PC-9 (cell line): ENCODE results near the gene MED20. TPM values are rescaled to one million over a fixed set of nuclear protein-coding genes. Genes with fewer than 3 reads are reported as not detected.

Source experiments
- BruUV-seq: library from RNA; stranded (reverse); fragments of 400-500 nt; replicated peaks from 2 replicates; lab custom pipeline; 2021; lab: Mats Ljungman, UMichigan
- CTCF ChIA-PET: fragments of 300-600 bp; sonication (Branson Sonifier 250); formaldehyde crosslinking; loops from one replicate; lab custom pipeline; 2022; ENCODE audit warnings: antibody characterized with exemption; lab: Charles Lee
- POLR2A ChIA-PET: fragments of 300-600 bp; sonication (Branson Sonifier 250); formaldehyde crosslinking; loops from one replicate; lab custom pipeline; 2022; ENCODE audit warnings: antibody characterized with exemption; ENCODE audit not compliant: unreplicated experiment; lab: Charles Lee
- DNase-seq, 2 experiments: peaks; one replicate each; pipeline versions ENCODE4 v3.0.0 to v3.0.0-alpha.2; 2015 to 2022; ENCODE audit warnings: mixed read lengths in 1 of 2
- H2AFZ ChIP-seq: fragments of 200-600 bp; sonication (generic); 2 replicates; pipeline ENCODE4 v1.8.1; 2017; ENCODE audit warnings: antibody characterized with exemption
- H3F3A ChIP-seq: fragments of 200-600 bp; sonication (generic); 2 replicates; pipeline ENCODE4 v1.8.1; 2017; ENCODE audit warnings: antibody characterized with exemption, mild to moderate bottlenecking, low read depth; ENCODE audit not compliant: insufficient read depth
- H3K27ac ChIP-seq: fragments of 200-600 bp; sonication (generic); 2 replicates; pipeline ENCODE4 v1.6.1; 2016; ENCODE audit warnings: mixed run types
- H3K27me3 ChIP-seq: fragments of 200-600 bp; sonication (generic); 2 replicates; pipeline ENCODE4 v1.6.1; 2016; ENCODE audit warnings: low read depth, mixed run types; ENCODE audit not compliant: insufficient read depth
- H3K36me3 ChIP-seq: fragments of 200-600 bp; sonication (generic); 2 replicates; pipeline ENCODE4 v1.6.1; 2016; ENCODE audit warnings: low read depth, mixed run types
- H3K4me1 ChIP-seq: fragments of 200-600 bp; sonication (generic); replicated peaks from 2 replicates; pipeline ENCODE4 v1.6.1; 2016; ENCODE audit warnings: mixed run types; ENCODE audit not compliant: insufficient read depth
- H3K4me2 ChIP-seq: fragments of 200-600 bp; sonication (generic); 2 replicates; pipeline ENCODE4 v1.6.1; 2017; ENCODE audit warnings: mixed run types
- H3K4me3 ChIP-seq: fragments of 200-600 bp; sonication (generic); 2 replicates; pipeline ENCODE4 v1.6.1; 2016; ENCODE audit warnings: mixed run types
- H3K79me2 ChIP-seq: fragments of 200-600 bp; sonication (generic); 2 replicates; pipeline ENCODE4 v1.6.1; 2017; ENCODE audit warnings: low read depth, mixed run types
- H3K9me2 ChIP-seq: fragments of 200-600 bp; sonication (generic); 2 replicates; pipeline ENCODE4 v1.8.1; 2017; ENCODE audit warnings: mild to moderate bottlenecking; ENCODE audit not compliant: insufficient read depth
- H3K9me3 ChIP-seq: fragments of 200-600 bp; sonication (generic); 2 replicates; pipeline ENCODE4 v1.8.1; 2016; ENCODE audit warnings: low read depth; ENCODE audit not compliant: insufficient read depth
- H4K20me1 ChIP-seq: fragments of 200-600 bp; sonication (generic); 2 replicates; pipeline ENCODE4 v1.8.1; 2017; ENCODE audit not compliant: insufficient read depth
- CTCF ChIP-seq: fragments of 200-600 bp; sonication (generic); conservative IDR thresholded peaks from 2 replicates; pipeline ENCODE4 v1.6.1; 2017; ENCODE audit warnings: mixed run types, antibody characterized with exemption, mild to moderate bottlenecking, moderate library complexity
- EZH2 ChIP-seq: fragments of 200-600 bp; sonication (generic); IDR thresholded peaks from 2 replicates; pipeline ENCODE4 v1.8.0; 2017; ENCODE audit warnings: antibody characterized with exemption, low read depth
- intact Hi-C: fragments of 100-400 bp; cut with micrococcal nuclease; formaldehyde crosslinking; loops from one replicate; pipeline ENCODE4 v1.10.0; 2022; ENCODE audit not compliant: unreplicated experiment
- total RNA-seq: library from RNA; stranded (reverse); gene quantifications from 2 replicates; pipeline ENCODE4 v1.2.3, GENCODE V29; 2021

Gene MED20
- total RNA-seq, 1 experiment from 2014 or later = 45.8 TPM

- BruUV-seq = no TSS peak
- ChIA-PET CTCF (interaction anchor here (0.6 to 1.1 kb wide), 4 partner anchors 20 to 339 kb away, joined by 3 to 5 read pairs (median 4); no protein-coding TSS in a partner anchor), POLR2A (interaction anchor here (0.5 to 0.7 kb wide), 4 partner anchors 87 to 177 kb away, joined by 3 to 19 read pairs (median 10); no protein-coding TSS in a partner anchor)
- H3K79me2 ChIP-seq = peaks cover 15% of the 10 kb centered on the region
- H3K4me1 ChIP-seq = peaks cover 27% of the 10 kb centered on the region
- intact Hi-C loops = loop anchor here (1.0 kb wide), 2 partner anchors 26 to 50 kb away; no protein-coding TSS in a partner anchor
- peak within 1 kb of the TSS; percentile 85 for H2AFZ ChIP-seq
- H3K9me3 ChIP-seq = no peaks in the 10 kb centered on the region
- no peak for TF ChIP-seq CTCF
- H3K9me2 ChIP-seq = no peaks in the 10 kb centered on the region
- H3K27ac ChIP-seq = peak within 1 kb of the TSS; percentile 72
- no peaks in the 10 kb centered on the region for H4K20me1 ChIP-seq
- peak within 1 kb of the TSS; percentile 78 for H3K4me3 ChIP-seq
- peak within 1 kb of the TSS; percentile 100 for H3K4me2 ChIP-seq
- H3K36me3 ChIP-seq = no peaks in the 10 kb centered on the region
- peak; percentile 69 to 89 for DNase-seq
- no peaks in the 10 kb centered on the region for H3K27me3 ChIP-seq
- peaks cover 25% of the 10 kb centered on the region for H3F3A ChIP-seq
Measured at GRCh38 chr6:41941280-41942066, 20.5 kb upstream of the MED20 start, which contains the start of gene CCND3. Gene CCND3, minus strand, starts transcription at chr6:41941808. Its CDS starts 159 bp downstream, at chr6:41941649.

GRCh38 chr6:41940759-41941279 is 19.9 kb upstream of the MED20 start:
- ChIA-PET POLR2A (no interaction called here), CTCF (interaction anchor here (1.1 kb wide), 1 partner anchor 104 kb away, joined by 3 read pairs; no protein-coding TSS in a partner anchor)
- intact Hi-C loops = loop anchor here (1.0 kb wide), 1 partner anchor 103 kb away; no protein-coding TSS in a partner anchor
- DNase-seq = peak in 1 of 2 experiments; percentile 49
- peak overlapping the region; percentile 100 for H3K4me2 ChIP-seq
- TSS peak; percentile 30 for BruUV-seq
- peaks cover 3% of the 10 kb centered on the region; the same call in 1 of the 2 replicates for H4K20me1 ChIP-seq
- peaks cover 15% of the 10 kb centered on the region for H3K79me2 ChIP-seq
- H3K36me3 ChIP-seq = no peaks in the 10 kb centered on the region
- TF ChIP-seq CTCF = no peak
- TF ChIP-seq EZH2 = no peak
- H3K4me1 ChIP-seq = peaks cover 31% of the 10 kb centered on the region
- H2AFZ ChIP-seq = peak overlapping the region; percentile 85
- H3K27ac ChIP-seq = no peak overlapping the region
- no peaks in the 10 kb centered on the region for H3K27me3 ChIP-seq
- H3K4me3 ChIP-seq = peak overlapping the region; percentile 78
- no peaks in the 10 kb centered on the region for H3K9me3 ChIP-seq
- H3F3A ChIP-seq = peaks cover 32% of the 10 kb centered on the region
- H3K9me2 ChIP-seq = no peaks in the 10 kb centered on the region
